H1 (cell line): Measurements from ENCODE around the gene GNG12. TPM values are rescaled to one million over a fixed set of nuclear protein-coding genes. Genes with fewer than 3 reads are reported as not detected.

Source experiments
- CTCF ChIA-PET: fragments of 300-600 bp; sonication (Branson Sonifier 250); formaldehyde crosslinking; loops from one replicate; lab custom pipeline; 2021; ENCODE audit not compliant: partially characterized antibody; lab: Charles Lee
- POLR2A ChIA-PET: fragments of 300-600 bp; sonication (Branson Sonifier 250); formaldehyde crosslinking; loops from one replicate; lab custom pipeline; 2021; ENCODE audit warnings: inconsistent platforms; ENCODE audit not compliant: partially characterized antibody; lab: Charles Lee
- DNase-seq, 2 experiments: peaks; one replicate each; pipeline versions ENCODE4 v3.0.0 to v3.0.0-alpha.2; 2010 to 2022; ENCODE audit warnings: low spot score in 2 of 2, low read depth in 1 of 2, mixed read lengths in 1 of 2
- FAIRE-seq: peaks from 2 replicates; lab custom pipeline; 2011; peaks lifted over from hg19 to GRCh38; lab: Jason Lieb, UNC
- H2AFZ ChIP-seq: 2 replicates; pipeline ENCODE4 v1.8.1; 2012; ENCODE audit warnings: low read length, inconsistent platforms
- H2AK5ac ChIP-seq: 2 replicates; pipeline ENCODE4 v1.6.1; 2013; ENCODE audit warnings: low read depth, low read length
- H2BK120ac ChIP-seq: replicated peaks from 2 replicates; pipeline ENCODE3; 2013; ENCODE audit warnings: low read depth, low read length, inconsistent platforms
- H2BK12ac ChIP-seq: 2 replicates; pipeline ENCODE4 v1.6.1; 2013; ENCODE audit warnings: low read depth, low read length
- H2BK15ac ChIP-seq: 2 replicates; pipeline ENCODE4 v1.6.1; 2013; ENCODE audit warnings: low read length
- H2BK20ac ChIP-seq: 2 replicates; pipeline ENCODE4 v1.6.1; 2013; ENCODE audit warnings: low read length
- H2BK5ac ChIP-seq: 2 replicates; pipeline ENCODE4 v1.6.1; 2013; ENCODE audit warnings: low read depth, low read length
- H3K14ac ChIP-seq: 2 replicates; pipeline ENCODE4 v1.6.1; 2013; ENCODE audit warnings: inconsistent platforms; ENCODE audit not compliant: insufficient read length
- H3K18ac ChIP-seq: 2 replicates; pipeline ENCODE4 v1.6.1; 2013; ENCODE audit warnings: low read length; ENCODE audit errors: extremely low read depth
- H3K23ac ChIP-seq: 2 replicates; pipeline ENCODE4 v1.6.1; 2013; ENCODE audit warnings: inconsistent platforms; ENCODE audit not compliant: insufficient read length
- H3K23me2 ChIP-seq: 2 replicates; pipeline ENCODE4 v1.6.1; 2013; ENCODE audit warnings: low read depth, low read length
- H3K27ac ChIP-seq: 2 replicates; pipeline ENCODE4 v1.6.1; 2011; ENCODE audit warnings: low read depth, low read length, inconsistent platforms
- H3K27me3 ChIP-seq, 4 experiments: replicated peaks in 1 of 4; 1 replicate in 1 of 4; 2 replicates in 3 of 4; pipeline versions ENCODE4 v1.6.1 to v1.8.1; 2011 to 2013; ENCODE audit warnings: low read length in 3 of 4, mild to moderate bottlenecking in 3 of 4, inconsistent platforms in 2 of 4, mixed read lengths in 2 of 4, moderate library complexity in 1 of 4; ENCODE audit not compliant: control insufficient read depth in 3 of 4, insufficient read depth in 3 of 4; ENCODE audit errors: extremely low read depth in 1 of 4
- H3K36me3 ChIP-seq, 4 experiments: 2 replicates each; pipeline versions ENCODE4 v1.6.1 to v1.8.1; 2011 to 2013; ENCODE audit warnings: mild to moderate bottlenecking in 4 of 4, low read length in 3 of 4, moderate library complexity in 2 of 4, control low read depth in 1 of 4, inconsistent platforms in 1 of 4; ENCODE audit not compliant: insufficient read depth in 4 of 4, control insufficient read depth in 2 of 4
- H3K4ac ChIP-seq: replicated peaks from 2 replicates; pipeline ENCODE3; 2013; ENCODE audit warnings: low read length, low read depth, mixed read lengths, inconsistent platforms; ENCODE audit not compliant: insufficient read length
- H3K4me1 ChIP-seq, 4 experiments: replicated peaks in 1 of 4; 1 replicate in 1 of 4; 2 replicates in 3 of 4; pipeline versions ENCODE4 v1.6.1 to v1.8.1; 2011 to 2013; ENCODE audit warnings: low read length in 3 of 4, inconsistent platforms in 2 of 4, mixed read lengths in 1 of 4; ENCODE audit not compliant: insufficient read depth in 4 of 4, control insufficient read depth in 3 of 4
- H3K4me2 ChIP-seq, 2 experiments: 2 replicates each; pipeline versions ENCODE4 v1.6.1 to v1.8.1; 2011 to 2013; ENCODE audit warnings: low read depth in 2 of 2, low read length in 2 of 2, control low read depth in 1 of 2, inconsistent platforms in 1 of 2, mild to moderate bottlenecking in 1 of 2; ENCODE audit not compliant: insufficient read depth in 1 of 2
- H3K4me3 ChIP-seq, 4 experiments: fragments of 200-600, 300-600 bp in 1 of 4; sonication (generic), shearing (Covaris generic), sonication (Bioruptor Twin) in 1 of 4; 2 replicates each; pipeline versions ENCODE4 v1.5.1 to v1.8.1; 2011 to 2016; ENCODE audit warnings: low read length in 4 of 4, low read depth in 3 of 4, control low read depth in 2 of 4, inconsistent platforms in 2 of 4, mild to moderate bottlenecking in 2 of 4, mixed read lengths in 1 of 4, moderate library complexity in 1 of 4; ENCODE audit not compliant: insufficient read depth in 2 of 4; ENCODE audit errors: extremely low read depth in 1 of 4
- H3K56ac ChIP-seq: replicated peaks from 2 replicates; pipeline ENCODE3; 2013; ENCODE audit warnings: low read depth, mild to moderate bottlenecking, mixed read lengths, low read length, inconsistent platforms; ENCODE audit not compliant: insufficient read length
- H3K79me1 ChIP-seq: 2 replicates; pipeline ENCODE4 v1.6.1; 2013; ENCODE audit warnings: low read depth, low read length, control low read depth
- H3K79me2 ChIP-seq, 2 experiments: 2 replicates each; pipeline versions ENCODE4 v1.6.1 to v1.8.1; 2012 to 2013; ENCODE audit warnings: low read length in 2 of 2, mild to moderate bottlenecking in 2 of 2, inconsistent platforms in 1 of 2; ENCODE audit not compliant: insufficient read depth in 2 of 2, control insufficient read depth in 1 of 2
- H3K9ac ChIP-seq, 4 experiments: replicated peaks in 1 of 4; 1 replicate in 1 of 4; 2 replicates in 3 of 4; pipeline versions ENCODE4 v1.6.1 to v1.8.1; 2011 to 2013; ENCODE audit warnings: low read depth in 3 of 4, low read length in 3 of 4, control low read depth in 2 of 4, mild to moderate bottlenecking in 2 of 4, moderate library complexity in 2 of 4, inconsistent platforms in 1 of 4; ENCODE audit errors: extremely low read depth in 1 of 4
- H3K9me3 ChIP-seq, 2 experiments: 2 replicates each; pipeline versions ENCODE4 v1.6.1 to v1.8.1; 2012 to 2013; ENCODE audit warnings: mild to moderate bottlenecking in 2 of 2, moderate library complexity in 2 of 2, control low read depth in 1 of 2, inconsistent platforms in 1 of 2, low read depth in 1 of 2, low read length in 1 of 2, mixed read lengths in 1 of 2; ENCODE audit not compliant: insufficient read depth in 2 of 2
- H4K20me1 ChIP-seq, 2 experiments: replicated peaks in 1 of 2; 2 replicates each; pipeline versions ENCODE3 to v1.8.1; 2011 to 2013; ENCODE audit warnings: inconsistent platforms in 2 of 2, low read length in 2 of 2, mild to moderate bottlenecking in 1 of 2; ENCODE audit not compliant: insufficient read depth in 2 of 2, control insufficient read depth in 1 of 2
- H4K5ac ChIP-seq: 2 replicates; pipeline ENCODE4 v1.6.1; 2013; ENCODE audit warnings: low read length, low read depth, mixed read lengths, inconsistent platforms; ENCODE audit not compliant: insufficient read length
- H4K8ac ChIP-seq: 2 replicates; pipeline ENCODE4 v1.8.0; 2013; ENCODE audit warnings: mild to moderate bottlenecking, moderate library complexity, low read length, inconsistent platforms; ENCODE audit not compliant: insufficient read depth; ENCODE audit errors: extremely low read depth
- H4K91ac ChIP-seq: replicated peaks from 2 replicates; pipeline ENCODE3; 2013; ENCODE audit warnings: low read length, mixed read lengths, inconsistent platforms; ENCODE audit not compliant: insufficient read length
- KDM5A ChIP-seq: fragments of 200-600 bp; IDR thresholded peaks from 2 replicates; pipeline ENCODE4 v1.7.1; 2012; ENCODE audit warnings: mild to moderate bottlenecking, low read length, inconsistent platforms, mixed read lengths
- NRF1 ChIP-seq: IDR thresholded peaks from 2 replicates; pipeline ENCODE4 v1.6.1; 2011; ENCODE audit warnings: mild to moderate bottlenecking, low read depth, low read length, improper control_type of control experiment
- POLR2A ChIP-seq, 2 experiments: IDR thresholded peaks; 1 replicate in 1 of 2; 2 replicates in 1 of 2; pipeline ENCODE4 v1.6.1; 2011; ENCODE audit warnings: low read depth in 2 of 2, low read length in 2 of 2, mild to moderate bottlenecking in 2 of 2; ENCODE audit errors: control extremely low read depth in 1 of 2
- RNF2 ChIP-seq: fragments of 200-900, 300-1000 bp; sonication (generic); IDR thresholded peaks from 2 replicates; pipeline ENCODE4 v1.7.1; 2016; ENCODE audit warnings: borderline replicate concordance, low read depth, mild to moderate bottlenecking, antibody characterized with exemption, low read length; ENCODE audit not compliant: poor library complexity, severe bottlenecking; ENCODE audit errors: missing control alignments
- SIN3A ChIP-seq, 2 experiments: IDR thresholded peaks in 1 of 2; conservative IDR thresholded peaks in 1 of 2; 2 replicates each; pipeline ENCODE4 v1.6.1; 2011 to 2012; ENCODE audit warnings: low read length in 2 of 2, improper control_type of control experiment in 1 of 2, low read depth in 1 of 2, mild to moderate bottlenecking in 1 of 2
- SIRT6 ChIP-seq: IDR thresholded peaks from one replicate; pipeline ENCODE4 v1.7.1; 2012; ENCODE audit warnings: low read length, inconsistent platforms
- SP1 ChIP-seq: IDR thresholded peaks from 2 replicates; pipeline ENCODE4 v1.6.1; 2011; ENCODE audit warnings: low read depth, low read length
- SRF ChIP-seq: IDR thresholded peaks from 2 replicates; pipeline ENCODE4 v1.6.1; 2011; ENCODE audit warnings: mild to moderate bottlenecking, low read depth, low read length, moderate library complexity
- TCF12 ChIP-seq: IDR thresholded peaks from 2 replicates; pipeline ENCODE4 v1.6.1; 2011; ENCODE audit warnings: low read depth, mild to moderate bottlenecking, low read length
- WGBS, 2 experiments: shearing (Covaris generic) in 1 of 2; methylation state at CpG; one replicate each; pipeline versions ENCODE4 v1.1.6 to v1.1.7; 2013 to 2015; ENCODE audit warnings: low lambda C conversion rate in 2 of 2, mixed read lengths in 2 of 2, inconsistent platforms in 1 of 2, low coverage in 1 of 2, missing lambda C conversion rate in 1 of 2; ENCODE audit not compliant: insufficient replicate concordance in 2 of 2, insufficient coverage in 1 of 2, insufficient read length in 1 of 2; ENCODE audit errors: extremely low coverage in 1 of 2, missing lambda C conversion rate in 1 of 2; 5-methylcytosine and 5-hydroxymethylcytosine counted together
- polyA plus RNA-seq, 7 experiments: library from polyadenylated mRNA; depleted of rRNA in 3 of 7; stranded (reverse) in 5 of 7; unstranded in 2 of 7; fragments of >200 nt in 5 of 7; fragments of 200-250 nt in 2 of 7; gene quantifications; 1 replicate in 5 of 7; 2 replicates in 1 of 7; 4 replicates in 1 of 7; pipeline versions ENCODE4 v1.2.1 to v1.2.3, GENCODE V29; 2011 to 2013; ENCODE audit warnings: missing spikeins in 2 of 7, mixed read lengths in 2 of 7
- total RNA-seq: library from RNA; stranded (reverse); fragmentation: NEBNext Ultra II Directional; extraction: Animal tissue kit (Norgen Biotek cat#: 25700); gene quantifications from 2 replicates; pipeline ENCODE4 v1.2.1, GENCODE V29; 2021
- TF ChIP-seq, protein P1 (sequence below): IDR thresholded peaks from 2 replicates; pipeline ENCODE4 v1.6.1; 2012; ENCODE audit warnings: inconsistent platforms

Gene GNG12
- total and polyA plus RNA-seq, 2 of the 8 experiments (the other 6 are each of a cell fraction or from before 2014, with no cell fraction given) = 11.4 to 35.8 TPM

DNA sequence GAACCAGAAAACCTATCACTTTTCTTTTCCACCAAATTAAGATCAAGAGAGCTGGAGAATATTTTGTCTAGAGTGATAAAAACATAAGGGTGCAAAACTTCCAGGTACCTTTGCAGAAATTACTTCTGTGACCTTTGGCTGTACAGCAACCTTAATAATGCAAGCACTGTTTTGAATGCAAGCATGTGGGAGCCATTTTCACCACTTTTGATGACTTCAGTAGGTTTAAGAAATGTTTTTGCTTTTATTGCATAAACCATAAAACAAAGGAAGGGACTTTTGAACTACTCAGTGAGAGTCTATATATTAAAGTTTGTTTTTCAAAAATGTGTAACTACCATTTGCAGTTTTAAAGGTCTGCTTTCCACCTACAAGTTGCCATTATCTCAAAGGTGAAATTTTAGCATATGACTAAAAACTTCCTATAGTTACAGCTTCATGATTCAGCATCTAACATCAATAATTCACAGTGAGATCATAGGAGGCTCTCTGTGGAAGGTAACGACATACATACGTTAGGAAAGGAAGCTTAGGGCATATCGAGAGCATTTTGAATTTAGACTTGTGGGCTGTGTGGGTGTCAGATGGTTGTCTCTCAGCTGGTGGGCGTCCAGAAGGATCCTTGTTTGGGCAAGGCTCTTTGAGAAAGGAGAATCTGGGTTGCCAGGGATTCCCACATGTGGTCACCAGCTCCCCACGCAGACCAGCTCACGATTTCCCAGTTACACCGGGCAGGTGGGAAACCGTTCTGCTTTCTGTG lies 149.3 kb downstream of the GNG12 start:
- no peak overlapping the region for H2BK15ac ChIP-seq
- no peak overlapping the region for H3K4ac ChIP-seq
- peaks cover 0 to 10% of the 10 kb centered on the region in 2 experiments; a peak in 2 of 4 replicates for H3K79me2 ChIP-seq
- ChIA-PET POLR2A (interaction anchor here (1.0 to 4.7 kb wide), 7 partner anchors 11 to 128 kb away, joined by 3 to 34 read pairs (median 9); no protein-coding TSS in a partner anchor), CTCF (interaction anchor here (0.6 to 3.5 kb wide), 18 partner anchors 8 to 152 kb away, joined by 3 to 14 read pairs (median 4); no protein-coding TSS in a partner anchor)
- H3K4me3 ChIP-seq = no peak overlapping the region
- H3K56ac ChIP-seq = no peak overlapping the region
- no peaks in the 10 kb centered on the region for H3K27me3 ChIP-seq
- H2BK12ac ChIP-seq = no peak overlapping the region
- peaks cover 6% of the 10 kb centered on the region; the same call in 1 of the 2 replicates for H3K23me2 ChIP-seq
- H3K18ac ChIP-seq = no peak overlapping the region
- H3K27ac ChIP-seq = no peak overlapping the region
- no peak overlapping the region for H3K9ac ChIP-seq
- no peak overlapping the region for H2BK5ac ChIP-seq
- H4K20me1 ChIP-seq = peaks cover 0 to 2% of the 10 kb centered on the region in 2 experiments
- H2AFZ ChIP-seq = peak overlapping the region; percentile 85
- H3K23ac ChIP-seq = no peak overlapping the region
- peaks cover 0 to 19% (median 6%) of the 10 kb centered on the region in 4 experiments; a peak in 4 of 8 replicates for H3K36me3 ChIP-seq
- H4K5ac ChIP-seq = no peak overlapping the region
- no peak overlapping the region for H2BK120ac ChIP-seq
- no peaks in the 10 kb centered on the region for H3K79me1 ChIP-seq
- no peak overlapping the region for H3K14ac ChIP-seq
- H3K4me1 ChIP-seq = peaks cover 0 to 9% (median 5%) of the 10 kb centered on the region in 4 experiments; a peak in 5 of 7 replicates
- DNase-seq = no peak
- no peak overlapping the region for H4K8ac ChIP-seq
- H3K4me2 ChIP-seq = no peak overlapping the region; a peak in 1 of 4 replicates
- H2AK5ac ChIP-seq = no peak overlapping the region
- H2BK20ac ChIP-seq = no peak overlapping the region
- no peaks in the 10 kb centered on the region for H3K9me3 ChIP-seq
- H4K91ac ChIP-seq = no peak overlapping the region
- 72% methylated on average over 8 of the region's 8 CpGs; no CpG with 5 or more reads in 1 of the 2 experiments for WGBS, 2 experiments
- no peak for FAIRE-seq
- TF ChIP-seq SRF (no peak), POLR2A (IDR thresholded peaks at IDR 0.05; ENCODE audit: control extremely low read depth in 1 of 2, low read depth in 2 of 2, low read length in 2 of 2) (no peak), NRF1 (no peak), RNF2 (no peak), KDM5A (no peak), TCF12 (no peak), SIRT6 (no peak), SP1 (no peak), SIN3A (conservative IDR thresholded peaks at IDR 0.05 in 1 of 2, IDR thresholded peaks at IDR 0.05 in 1 of 2; ENCODE audit: low read depth in 1 of 2, low read length in 2 of 2) (no peak)
- TF ChIP-seq, protein P1, sequence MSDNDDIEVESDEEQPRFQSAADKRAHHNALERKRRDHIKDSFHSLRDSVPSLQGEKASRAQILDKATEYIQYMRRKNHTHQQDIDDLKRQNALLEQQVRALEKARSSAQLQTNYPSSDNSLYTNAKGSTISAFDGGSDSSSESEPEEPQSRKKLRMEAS = no peak
